Panc1 (cell line): ENCODE measurements around the gene ZNF516. TPM values are rescaled to one million over a fixed set of nuclear protein-coding genes. Genes with fewer than 3 reads are reported as not detected.

Source experiments
- ATAC-seq: fragments of 200-7000 bp; cut with Tn5 transposase; 2 replicates; pipeline ENCODE4 v1.9.1; 2020; ENCODE audit warnings: mild to moderate bottlenecking, moderate library complexity
- BruUV-seq: library from RNA; stranded (reverse); fragments of 400-500 nt; replicated peaks from 2 replicates; lab custom pipeline; 2021; lab: Mats Ljungman, UMichigan
- CTCF ChIA-PET: fragments of 300-600 bp; sonication (Branson Sonifier 250); formaldehyde crosslinking; loops from one replicate; lab custom pipeline; 2022; ENCODE audit warnings: antibody characterized with exemption; lab: Charles Lee
- POLR2A ChIA-PET: fragments of 300-600 bp; sonication (Branson Sonifier 250); formaldehyde crosslinking; loops from one replicate; lab custom pipeline; 2022; ENCODE audit warnings: antibody characterized with exemption; lab: Charles Lee
- DNase-seq: peaks from one replicate; pipeline ENCODE4 v3.0.0-alpha.2; 2010; ENCODE audit warnings: low read depth, low spot score
- H3K27ac ChIP-seq: 2 replicates; pipeline ENCODE4 v1.5.1; 2011; ENCODE audit warnings: mild to moderate bottlenecking, low read length, inconsistent platforms
- H3K27me3 ChIP-seq: fragments of 200-500 bp; sonication (Bioruptor generic); 2 replicates; pipeline ENCODE4 v1.6.0; 2014; ENCODE audit warnings: low read length, inconsistent platforms; ENCODE audit not compliant: control insufficient read depth, insufficient read depth
- H3K36me3 ChIP-seq: fragments of 200-500 bp; sonication (Bioruptor generic); 2 replicates; pipeline ENCODE4 v1.5.1; 2014; ENCODE audit warnings: inconsistent platforms, mild to moderate bottlenecking, low read length, moderate library complexity; ENCODE audit not compliant: control insufficient read depth, insufficient read depth
- H3K4me1 ChIP-seq: 2 replicates; pipeline ENCODE4 v1.5.1; 2011; ENCODE audit warnings: inconsistent platforms, mild to moderate bottlenecking, low read length, moderate library complexity; ENCODE audit not compliant: control insufficient read depth, insufficient read depth
- H3K4me3 ChIP-seq, 2 experiments: 2 replicates each; pipeline ENCODE4 v1.5.1; 2011 to 2012; ENCODE audit warnings: low read depth in 2 of 2, low read length in 2 of 2, mild to moderate bottlenecking in 2 of 2, inconsistent platforms in 1 of 2, moderate library complexity in 1 of 2
- H3K9me3 ChIP-seq: fragments of 200-500 bp; sonication (Bioruptor generic); 2 replicates; pipeline ENCODE4 v1.5.1; 2014; ENCODE audit warnings: low read depth, mild to moderate bottlenecking, inconsistent platforms, low read length, moderate library complexity; ENCODE audit not compliant: control insufficient read depth, insufficient read depth
- POLR2AphosphoS5 ChIP-seq: IDR thresholded peaks from 2 replicates; pipeline ENCODE4 v1.6.1; 2012; ENCODE audit warnings: mild to moderate bottlenecking, low read depth, low read length, moderate library complexity
- SIN3A ChIP-seq: IDR thresholded peaks from 2 replicates; pipeline ENCODE4 v1.6.1; 2012; ENCODE audit warnings: low read depth, mild to moderate bottlenecking, low read length, moderate library complexity, borderline replicate concordance; ENCODE audit not compliant: insufficient read depth
- TCF7L2 ChIP-seq: IDR thresholded peaks from 2 replicates; pipeline ENCODE4 v1.6.1; 2011; ENCODE audit warnings: mild to moderate bottlenecking, low read depth, low read length, inconsistent platforms
- in situ Hi-C: cut with HindIII; loops from 2 replicates; pipeline ENCODE4 v1.10.0; 2016; ENCODE audit warnings: low sequenced_read_pairs, low pct_unique_long_range_greater_than_20kb
- intact Hi-C: fragments of 100-400 bp; cut with micrococcal nuclease; formaldehyde crosslinking; loops from one replicate; pipeline ENCODE4 v1.10.0; 2022; ENCODE audit not compliant: unreplicated experiment
- total RNA-seq: library from RNA; stranded (reverse); gene quantifications from one replicate; pipeline ENCODE4 v1.2.1, GENCODE V29; 2021; ENCODE audit not compliant: unreplicated experiment
- TF ChIP-seq, protein P1 (sequence below), 2 experiments: IDR thresholded peaks; 2 replicates each; pipeline ENCODE4 v1.6.1; 2011 to 2012; ENCODE audit warnings: low read depth in 2 of 2, control low read depth in 1 of 2, low read length in 1 of 2, mild to moderate bottlenecking in 1 of 2, moderate library complexity in 1 of 2; ENCODE audit not compliant: insufficient read depth in 1 of 2
- TF ChIP-seq, protein P2 (sequence below): fragments of 450-650 bp; IDR thresholded peaks from 2 replicates; pipeline ENCODE4 v1.5.1; 2017; ENCODE audit warnings: mild to moderate bottlenecking

The ZNF516 gene
- total RNA-seq, 1 experiment from 2014 or later = 28.6 TPM

DNA sequence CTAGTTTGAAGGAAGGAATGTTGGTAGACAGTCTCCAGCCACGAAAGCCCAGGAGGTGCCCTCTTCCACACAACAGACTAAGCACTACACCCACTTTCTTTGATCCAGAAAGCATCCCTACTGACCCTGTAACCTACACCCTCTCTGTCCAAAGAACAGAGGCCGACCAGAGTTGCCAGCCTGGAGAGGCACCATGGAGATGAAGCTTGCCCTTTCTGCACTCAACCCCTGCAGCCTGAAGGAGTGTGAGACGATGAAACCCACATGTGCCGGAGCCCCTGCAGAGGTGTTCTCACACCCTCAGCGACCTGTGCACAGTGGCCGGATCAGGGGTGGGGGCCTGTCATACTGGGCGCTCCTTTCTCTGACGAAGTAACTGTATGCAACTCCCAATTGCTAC lies 136.3 kb downstream of the ZNF516 start:
- DNase-seq (no peak), ATAC-seq (no peak; the same call in 1 of the 2 replicates)
- ChIA-PET POLR2A (no interaction called here), CTCF (no interaction called here)
- intact Hi-C loops (no loop called here), in situ Hi-C loops (no loop called here)
- Histone ChIP-seq H3K27me3 (no peaks in the 10 kb centered on the region), H3K4me1 (no peaks in the 10 kb centered on the region), H3K27ac (no peak overlapping the region), H3K9me3 (no peaks in the 10 kb centered on the region), H3K36me3 (no peaks in the 10 kb centered on the region), H3K4me3 (no peak overlapping the region)
- TF ChIP-seq, protein P1, sequence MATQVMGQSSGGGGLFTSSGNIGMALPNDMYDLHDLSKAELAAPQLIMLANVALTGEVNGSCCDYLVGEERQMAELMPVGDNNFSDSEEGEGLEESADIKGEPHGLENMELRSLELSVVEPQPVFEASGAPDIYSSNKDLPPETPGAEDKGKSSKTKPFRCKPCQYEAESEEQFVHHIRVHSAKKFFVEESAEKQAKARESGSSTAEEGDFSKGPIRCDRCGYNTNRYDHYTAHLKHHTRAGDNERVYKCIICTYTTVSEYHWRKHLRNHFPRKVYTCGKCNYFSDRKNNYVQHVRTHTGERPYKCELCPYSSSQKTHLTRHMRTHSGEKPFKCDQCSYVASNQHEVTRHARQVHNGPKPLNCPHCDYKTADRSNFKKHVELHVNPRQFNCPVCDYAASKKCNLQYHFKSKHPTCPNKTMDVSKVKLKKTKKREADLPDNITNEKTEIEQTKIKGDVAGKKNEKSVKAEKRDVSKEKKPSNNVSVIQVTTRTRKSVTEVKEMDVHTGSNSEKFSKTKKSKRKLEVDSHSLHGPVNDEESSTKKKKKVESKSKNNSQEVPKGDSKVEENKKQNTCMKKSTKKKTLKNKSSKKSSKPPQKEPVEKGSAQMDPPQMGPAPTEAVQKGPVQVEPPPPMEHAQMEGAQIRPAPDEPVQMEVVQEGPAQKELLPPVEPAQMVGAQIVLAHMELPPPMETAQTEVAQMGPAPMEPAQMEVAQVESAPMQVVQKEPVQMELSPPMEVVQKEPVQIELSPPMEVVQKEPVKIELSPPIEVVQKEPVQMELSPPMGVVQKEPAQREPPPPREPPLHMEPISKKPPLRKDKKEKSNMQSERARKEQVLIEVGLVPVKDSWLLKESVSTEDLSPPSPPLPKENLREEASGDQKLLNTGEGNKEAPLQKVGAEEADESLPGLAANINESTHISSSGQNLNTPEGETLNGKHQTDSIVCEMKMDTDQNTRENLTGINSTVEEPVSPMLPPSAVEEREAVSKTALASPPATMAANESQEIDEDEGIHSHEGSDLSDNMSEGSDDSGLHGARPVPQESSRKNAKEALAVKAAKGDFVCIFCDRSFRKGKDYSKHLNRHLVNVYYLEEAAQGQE (IDR thresholded peaks at IDR 0.05; ENCODE audit: insufficient read depth in 1 of 2, low read depth in 2 of 2, low read length in 1 of 2) = no peak
- TF ChIP-seq TCF7L2 = no peak
- no peak for TF ChIP-seq POLR2AphosphoS5
- TF ChIP-seq, protein P2, sequence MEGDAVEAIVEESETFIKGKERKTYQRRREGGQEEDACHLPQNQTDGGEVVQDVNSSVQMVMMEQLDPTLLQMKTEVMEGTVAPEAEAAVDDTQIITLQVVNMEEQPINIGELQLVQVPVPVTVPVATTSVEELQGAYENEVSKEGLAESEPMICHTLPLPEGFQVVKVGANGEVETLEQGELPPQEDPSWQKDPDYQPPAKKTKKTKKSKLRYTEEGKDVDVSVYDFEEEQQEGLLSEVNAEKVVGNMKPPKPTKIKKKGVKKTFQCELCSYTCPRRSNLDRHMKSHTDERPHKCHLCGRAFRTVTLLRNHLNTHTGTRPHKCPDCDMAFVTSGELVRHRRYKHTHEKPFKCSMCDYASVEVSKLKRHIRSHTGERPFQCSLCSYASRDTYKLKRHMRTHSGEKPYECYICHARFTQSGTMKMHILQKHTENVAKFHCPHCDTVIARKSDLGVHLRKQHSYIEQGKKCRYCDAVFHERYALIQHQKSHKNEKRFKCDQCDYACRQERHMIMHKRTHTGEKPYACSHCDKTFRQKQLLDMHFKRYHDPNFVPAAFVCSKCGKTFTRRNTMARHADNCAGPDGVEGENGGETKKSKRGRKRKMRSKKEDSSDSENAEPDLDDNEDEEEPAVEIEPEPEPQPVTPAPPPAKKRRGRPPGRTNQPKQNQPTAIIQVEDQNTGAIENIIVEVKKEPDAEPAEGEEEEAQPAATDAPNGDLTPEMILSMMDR = no peak
- no peak for TF ChIP-seq SIN3A
- no TSS peak for BruUV-seq

DNA sequence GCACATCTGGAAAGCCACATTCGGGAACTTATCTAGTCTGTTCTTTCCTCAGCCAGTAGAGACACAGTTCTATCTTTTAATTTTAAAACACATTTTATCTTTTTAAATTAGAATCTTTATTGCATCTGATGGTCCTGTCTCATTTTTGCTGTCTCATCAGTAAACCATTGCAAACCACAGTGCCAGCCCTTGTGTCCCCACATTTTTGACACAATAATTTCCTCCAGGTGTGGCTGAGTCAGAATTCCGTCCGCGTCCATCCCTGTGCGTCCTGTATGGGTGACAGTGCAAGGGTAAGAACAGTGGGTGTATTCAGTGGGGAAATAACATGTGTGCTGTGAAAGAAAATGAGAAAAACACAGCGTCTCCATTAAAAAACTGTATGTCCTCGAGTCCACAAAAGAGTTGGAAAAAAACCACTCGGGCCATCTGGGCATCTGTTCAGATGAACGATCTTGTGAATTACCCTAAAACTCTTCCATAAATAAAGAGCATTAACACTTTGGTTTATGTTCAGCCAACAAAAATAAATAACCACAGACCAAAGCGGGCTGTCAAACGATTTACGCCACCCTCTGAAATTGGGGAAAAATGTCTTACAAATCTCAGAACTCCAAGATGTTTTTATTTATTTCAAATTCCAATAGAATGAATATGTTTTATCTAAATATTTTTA lies 137.3 kb downstream of the ZNF516 start:
- in situ Hi-C loops = no loop called here
- TF ChIP-seq, protein P1 (IDR thresholded peaks at IDR 0.05; ENCODE audit: insufficient read depth in 1 of 2, low read depth in 2 of 2, low read length in 1 of 2) = no peak
- TF ChIP-seq, protein P2 = no peak
- no peak for TF ChIP-seq POLR2AphosphoS5
- TF ChIP-seq TCF7L2 = no peak
- TF ChIP-seq SIN3A = no peak
- DNase-seq = no peak
- ChIA-PET POLR2A (no interaction called here), CTCF (no interaction called here)
- no peak overlapping the region for H3K27ac ChIP-seq
- intact Hi-C loops = no loop called here
- H3K9me3 ChIP-seq = no peaks in the 10 kb centered on the region; the same call in 1 of the 2 replicates
- no peaks in the 10 kb centered on the region for H3K4me1 ChIP-seq
- no peaks in the 10 kb centered on the region for H3K27me3 ChIP-seq
- no peaks in the 10 kb centered on the region for H3K36me3 ChIP-seq
- no peak overlapping the region for H3K4me3 ChIP-seq
- no TSS peak for BruUV-seq
- ATAC-seq = no peak
